ENCODE measurements around the gene TLN1. TPM values are rescaled to one million over a fixed set of nuclear protein-coding genes. Genes with fewer than 3 reads are reported as not detected.

The TLN1 gene
- total and polyA plus RNA-seq, 2 donors (not counting 1 experiment from before 2014, with no cell fraction given): 102 to 280 TPM

- Histone ChIP-seq H3K4me3 (ENCODE audit: control extremely low read depth in 1 of 5, extremely low read depth in 1 of 5, insufficient read depth in 1 of 5, low read depth in 2 of 5, low read length in 4 of 5) (no peak overlapping the region), H3K9ac (ENCODE audit: low read length) (no peak overlapping the region), H3K79me2 (ENCODE audit: control insufficient read depth, insufficient read depth, low read length) (peaks cover 22% of the 10 kb centered on the region), H2AFZ (ENCODE audit: insufficient read depth, low read depth, low read length, poor library complexity, severe bottlenecking) (no peak overlapping the region), H3K27me3 (replicated peaks in 1 of 4; ENCODE audit: control extremely low read depth in 1 of 4, control insufficient read depth in 3 of 4, insufficient read depth in 4 of 4, low read length in 3 of 4) (no peaks in the 10 kb centered on the region), H3K36me3 (replicated peaks in 1 of 2; ENCODE audit: control extremely low read depth in 1 of 2, control insufficient read depth in 1 of 2, extremely low read depth in 1 of 2, insufficient read depth in 2 of 2, low read length in 1 of 2) (peaks cover 0 to 14% of the 10 kb centered on the region in 2 experiments), H3K27ac (ENCODE audit: low read length in 2 of 2) (peak overlapping the region; percentile 27 to 69), H3K4me1 (ENCODE audit: control insufficient read depth in 2 of 2, insufficient read depth in 2 of 2, low read length in 2 of 2) (peaks cover 48 to 75% of the 10 kb centered on the region in 2 donors), H4K20me1 (ENCODE audit: control insufficient read depth, insufficient read depth, low read length, poor library complexity, severe bottlenecking) (no peaks in the 10 kb centered on the region), H3K4me2 (replicated peaks; ENCODE audit: low read depth, low read length, poor library complexity, severe bottlenecking) (peak overlapping the region; percentile 47), H3K9me3 (ENCODE audit: control extremely low read depth in 1 of 3, control insufficient read depth in 2 of 3, insufficient read depth in 1 of 3, low read length in 2 of 3) (peaks cover 0 to 3% (median 0%) of the 10 kb centered on the region in 3 donors)
- no peak for DNase-seq
- Mint-ChIP-seq H3K27me3 (no peaks in the 10 kb centered on the region), H3K4me3 (no peak overlapping the region), H3K9me3 (ENCODE audit: insufficient read depth) (no peaks in the 10 kb centered on the region), H3K27ac (peak overlapping the region; percentile 88), H3K4me1 (peaks cover 76% of the 10 kb centered on the region)
- TF ChIP-seq EZH2 (IDR thresholded peaks at IDR 0.05; ENCODE audit: borderline replicate concordance, insufficient read depth, low read depth, low read length, poor library complexity, severe bottlenecking) (no peak), CTCF (IDR thresholded peaks at IDR 0.05) (no peak)
- CTCF ChIA-PET: interaction anchor here (1.3 to 15.0 kb wide), 7 partner anchors 11 to 220 kb away, joined by 3 to 268 read pairs (median 6); partner anchors contain the start of genes CA9, CD72 and SIT1
- intact Hi-C loops (cut with micrococcal nuclease): no loop called here
- 78% methylated on average over 7 of the region's 7 CpGs for WGBS (ENCODE audit: insufficient coverage)
- ATAC-seq (ENCODE audit: low read depth): no peak
- POLR2A ChIA-PET: interaction anchor here (0.9 kb wide), 1 partner anchor 28 kb away, joined by 3 read pairs; no protein-coding TSS in a partner anchor
Measured at GRCh38 chr9:35662437-35662836, 69.6 kb downstream of the TLN1 start.

- peak overlapping the region; percentile 47 for H3K4me2 ChIP-seq (replicated peaks; ENCODE audit: low read depth, low read length, poor library complexity, severe bottlenecking)
- no peak for ATAC-seq (ENCODE audit: low read depth)
- no peaks in the 10 kb centered on the region for H3K27me3 ChIP-seq (replicated peaks in 1 of 4; ENCODE audit: control extremely low read depth in 1 of 4, control insufficient read depth in 3 of 4, insufficient read depth in 4 of 4, low read length in 3 of 4)
- no peak overlapping the region for H3K9ac ChIP-seq (ENCODE audit: low read length)
- intact Hi-C loops (cut with micrococcal nuclease): no loop called here
- H2AFZ ChIP-seq (ENCODE audit: insufficient read depth, low read depth, low read length, poor library complexity, severe bottlenecking): no peak overlapping the region
- peak overlapping the region; percentile 48 for H3K4me3 Mint-ChIP-seq
- no peaks in the 10 kb centered on the region for H3K9me3 Mint-ChIP-seq (ENCODE audit: insufficient read depth)
- H3K4me1 ChIP-seq (ENCODE audit: control insufficient read depth in 2 of 2, insufficient read depth in 2 of 2, low read length in 2 of 2): peaks cover 53 to 79% of the 10 kb centered on the region in 2 donors
- peak overlapping the region; percentile 19 to 69 for H3K27ac ChIP-seq (ENCODE audit: low read length in 2 of 2)
- peaks cover 0 to 14% of the 10 kb centered on the region in 2 experiments for H3K36me3 ChIP-seq (replicated peaks in 1 of 2; ENCODE audit: control extremely low read depth in 1 of 2, control insufficient read depth in 1 of 2, extremely low read depth in 1 of 2, insufficient read depth in 2 of 2, low read length in 1 of 2)
- peak overlapping the region; percentile 88 for H3K27ac Mint-ChIP-seq
- POLR2A ChIA-PET: interaction anchor here (2.0 kb wide), 1 partner anchor 26 kb away, joined by 8 read pairs; no protein-coding TSS in a partner anchor
- DNase-seq: no peak
- H3K27me3 Mint-ChIP-seq: no peaks in the 10 kb centered on the region
- no peaks in the 10 kb centered on the region for H4K20me1 ChIP-seq (ENCODE audit: control insufficient read depth, insufficient read depth, low read length, poor library complexity, severe bottlenecking)
- peaks cover 0 to 3% (median 0%) of the 10 kb centered on the region in 3 donors for H3K9me3 ChIP-seq (ENCODE audit: control extremely low read depth in 1 of 3, control insufficient read depth in 2 of 3, insufficient read depth in 1 of 3, low read length in 2 of 3)
- no peak for TF ChIP-seq CTCF (IDR thresholded peaks at IDR 0.05)
- TF ChIP-seq EZH2 (IDR thresholded peaks at IDR 0.05; ENCODE audit: borderline replicate concordance, insufficient read depth, low read depth, low read length, poor library complexity, severe bottlenecking): no peak
- CTCF ChIA-PET: interaction anchor here (0.9 to 15.0 kb wide), 13 partner anchors 12 to 220 kb away, joined by 3 to 268 read pairs (median 5); partner anchors contain the start of genes CA9, CD72 and SIT1
- peaks cover 78% of the 10 kb centered on the region for H3K4me1 Mint-ChIP-seq
- H3K79me2 ChIP-seq (ENCODE audit: control insufficient read depth, insufficient read depth, low read length): peaks cover 22% of the 10 kb centered on the region
- H3K4me3 ChIP-seq (ENCODE audit: control extremely low read depth in 1 of 5, extremely low read depth in 1 of 5, insufficient read depth in 1 of 5, low read depth in 2 of 5, low read length in 4 of 5): no peak overlapping the region
- 68% methylated on average over 3 of the region's 3 CpGs for WGBS (ENCODE audit: insufficient coverage)
Measured at GRCh38 chr9:35661756-35662350, 70.1 kb downstream of the TLN1 start.
